Right ventricle myocardium inferior (tissue), 1 donor: ENCODE results near the gene ATXN7L2. TPM values are rescaled to one million over a fixed set of nuclear protein-coding genes. Genes with fewer than 3 reads are reported as not detected.
A peak's percentile ranks its signal among the peaks of the same experiment; 100 is the strongest.

Experiments
- ATAC-seq: fragments of 200-7000 bp; cut with Tn5 transposase; one replicate; pipeline ENCODE4 v1.9.1; 2020; ENCODE audit warnings: mild to moderate bottlenecking, moderate library complexity
- DNase-seq: peaks from one replicate; pipeline ENCODE4 v3.0.0; 2021; ENCODE audit errors: missing footprints
- intact Hi-C: fragments of 100-400 bp; cut with DNase I; formaldehyde crosslinking; loops from one replicate; pipeline ENCODE4 v1.11.0; 2022
- total RNA-seq: library from RNA; stranded (reverse); fragmentation: NEBNext Ultra II Directional; extraction: Animal tissue kit (Norgen Biotek cat#: 25700); gene quantifications from one replicate; pipeline ENCODE4 v1.2.1, GENCODE V29; 2021
- donor health status: DM: no; HTN: yes; CAD: no; lungs with severe emphysema.

ATXN7L2 gene
- total RNA-seq, 1 donor from 2014 or later: 2.5 TPM

- intact Hi-C loops: loop anchor here (2.0 to 5.0 kb wide), 3 partner anchors 40 to 250 kb away; partner anchors contain the start of genes PSMA5 and PSRC1
- DNase-seq (peak; percentile 88), ATAC-seq (peak; percentile 83)
Measured at GRCh38 chr1:109532365-109533136, 48.8 kb downstream of the ATXN7L2 start.

DNA sequence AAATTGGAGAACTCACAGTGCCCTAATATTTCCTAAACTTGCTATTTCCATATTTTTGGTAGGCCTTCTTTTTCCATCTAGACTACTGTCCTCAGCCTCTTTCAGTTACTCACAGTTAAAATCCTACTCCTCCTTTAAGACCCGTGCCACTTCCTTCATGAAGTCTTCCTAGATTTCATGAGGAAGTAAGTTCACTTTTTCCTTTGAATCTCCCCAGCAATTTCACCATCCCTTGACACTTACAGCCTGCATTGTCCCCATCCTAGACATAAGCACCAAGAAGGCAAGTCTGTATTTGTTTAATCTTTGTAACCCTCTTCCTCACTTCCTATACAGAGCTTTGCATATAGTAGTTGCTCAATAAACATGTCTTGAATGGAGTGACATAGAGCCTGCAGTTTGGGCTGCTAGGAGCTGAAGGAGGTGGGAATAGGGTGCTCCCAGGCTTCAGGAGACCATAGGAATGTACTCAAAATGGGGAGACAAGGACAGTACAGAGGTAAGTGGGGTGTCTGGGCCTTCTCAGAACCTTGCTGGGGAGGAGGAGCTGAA, 50.7 kb downstream of the ATXN7L2 start:
- intact Hi-C loops: loop anchor here (5.0 kb wide), 2 partner anchors 107 to 252 kb away; partner anchors contain the start of genes PSMA5 and PSRC1

GRCh38 chr1:109535481-109535880, 51.8 kb downstream of the ATXN7L2 start:
- DNase-seq: no peak
- intact Hi-C loops: no loop called here
- ATAC-seq: no peak

More for the DNA sequence above, 50.7 kb downstream of the ATXN7L2 start:
- DNase-seq (no peak), ATAC-seq (no peak)

- intact Hi-C loops: no loop called here
- DNase-seq (no peak), ATAC-seq (peak; percentile 73)
Measured at GRCh38 chr1:109535971-109536491, 52.3 kb downstream of the ATXN7L2 start.

DNA sequence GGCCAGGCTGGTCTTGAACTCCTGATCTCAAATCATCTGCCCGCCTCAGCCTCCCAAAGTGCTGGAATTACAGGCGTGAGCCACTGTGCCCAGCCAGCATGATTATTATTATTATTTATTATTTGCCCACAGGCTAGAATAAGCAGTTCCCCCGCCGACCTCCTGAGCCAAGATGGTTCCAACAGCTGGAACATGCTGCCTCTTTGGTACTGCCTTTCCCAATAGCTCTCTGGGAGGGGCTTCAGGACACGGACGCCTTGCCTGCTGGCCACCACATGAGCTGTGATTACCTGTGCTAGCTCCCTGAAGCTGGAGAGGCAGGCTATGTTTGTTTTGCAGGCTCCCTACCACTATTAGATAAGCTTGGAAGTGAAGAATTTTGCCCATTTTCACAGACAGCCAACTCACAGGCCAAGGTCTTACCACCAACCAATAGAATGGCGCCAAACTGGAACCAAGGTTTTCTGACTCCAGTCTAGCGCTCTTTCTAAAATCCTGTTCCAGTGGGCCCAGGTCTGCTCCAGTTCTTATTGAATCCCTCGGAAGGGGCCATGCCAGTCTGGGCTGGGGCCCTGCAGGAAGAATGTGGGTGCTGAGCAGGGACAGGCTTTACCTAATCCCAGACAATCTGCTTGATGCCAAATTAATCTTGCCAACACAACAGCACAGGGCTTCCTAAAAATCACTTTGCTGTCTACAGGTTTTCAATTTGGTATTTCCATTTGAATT, 53.9 kb downstream of the ATXN7L2 start:
- ATAC-seq (no peak), DNase-seq (no peak)
- intact Hi-C loops: no loop called here

DNA sequence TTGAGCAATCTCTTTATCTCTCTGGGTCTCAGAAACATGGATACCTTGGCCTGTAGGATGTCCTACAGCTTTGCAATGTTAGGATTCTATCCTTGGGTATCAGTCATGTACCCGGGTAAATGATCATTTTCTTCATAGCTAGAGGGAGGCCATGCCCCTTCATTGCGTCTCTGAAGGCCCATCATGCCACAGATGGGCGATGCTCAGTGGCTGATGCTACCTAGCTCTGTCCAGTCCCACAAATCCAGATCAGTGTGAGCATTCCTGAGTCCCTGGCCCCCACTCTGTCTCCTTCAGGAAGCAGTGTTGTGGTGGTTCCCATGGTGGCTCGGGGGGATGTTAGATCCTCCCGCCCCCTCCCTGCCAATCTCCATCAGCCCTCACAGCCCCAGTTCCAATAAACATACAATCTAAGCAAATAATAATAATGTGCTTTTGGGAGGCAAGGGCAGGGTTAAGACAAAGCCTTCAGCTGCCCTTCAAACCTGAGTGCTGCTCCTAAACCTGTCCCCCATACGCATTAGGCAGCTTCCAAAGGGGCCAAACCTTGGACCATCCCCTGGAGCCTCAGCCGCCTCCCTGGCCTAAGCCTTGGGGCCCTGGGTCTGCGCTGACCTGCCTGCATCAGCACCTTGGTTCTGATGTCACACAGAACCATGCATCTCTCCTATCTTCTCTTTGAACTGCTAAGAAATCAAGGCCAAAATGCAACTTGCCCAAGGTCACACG, 55.3 kb downstream of the ATXN7L2 start:
- no peak for DNase-seq
- ATAC-seq: no peak
- intact Hi-C loops: no loop called here

DNA sequence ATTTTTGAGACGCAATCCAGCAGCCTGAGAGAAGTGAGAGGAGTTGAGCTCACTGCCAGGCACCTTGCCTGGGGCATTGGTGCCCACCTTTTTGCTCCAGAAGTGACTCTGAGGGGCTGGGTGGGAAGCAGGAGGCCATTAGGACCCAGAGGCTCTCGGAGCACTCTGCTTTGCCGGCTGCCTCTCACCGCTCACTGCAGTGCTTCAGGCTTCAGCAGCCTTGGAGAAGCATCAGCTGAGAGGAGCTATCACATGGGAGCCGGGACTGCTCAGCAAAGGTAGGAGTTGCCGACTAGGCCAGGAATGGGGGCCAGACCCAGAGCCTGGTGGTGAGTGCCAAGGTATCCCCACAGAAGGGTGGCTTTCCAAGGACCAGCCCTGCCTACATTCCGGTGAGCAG, 56.0 kb downstream of the ATXN7L2 start, which contains the start of gene GPR61:
Gene GPR61 (plus strand): TSS at position 197 of the 400 bp plus-strand sequence. CDS start 3,151 bp downstream, outside the sequence.
- intact Hi-C loops: no loop called here
- ATAC-seq: no peak
- DNase-seq: no peak

- intact Hi-C loops: no loop called here
- ATAC-seq: no peak
- no peak for DNase-seq
Measured at GRCh38 chr1:109541102-109541501, 57.4 kb downstream of the ATXN7L2 start.

Other genes starting within 250 kb of the ATXN7L2 start
- gene CELSR2, start 234.4 kb upstream of the ATXN7L2 start, total RNA-seq: 6.5 TPM
- gene PSRC1, start 200.8 kb upstream of the ATXN7L2 start, total RNA-seq: 1.2 TPM
- gene MYBPHL, start 176.9 kb upstream of the ATXN7L2 start, total RNA-seq: not detected
- gene SORT1, start 86.0 kb upstream of the ATXN7L2 start, total RNA-seq: 121 TPM
- 62.4 TPM for gene PSMA5, start 57.5 kb upstream of the ATXN7L2 start, total RNA-seq
- 33.0 TPM for gene SYPL2, start 17.4 kb upstream of the ATXN7L2 start, total RNA-seq
- gene CYB561D1, start 10.2 kb downstream of the ATXN7L2 start, total RNA-seq: 5.8 TPM
- gene AMIGO1, start 25.8 kb downstream of the ATXN7L2 start, total RNA-seq: 18.3 TPM
- gene GPR61, start 56.0 kb downstream of the ATXN7L2 start, total RNA-seq: not detected
- 2.3 TPM for gene GNAI3, start 64.7 kb downstream of the ATXN7L2 start, total RNA-seq
- not detected for gene GNAT2, start 135.7 kb downstream of the ATXN7L2 start, total RNA-seq
- gene AMPD2, start 135.9 kb downstream of the ATXN7L2 start, total RNA-seq: 11.9 TPM
- 35.1 TPM for gene GSTM4, start 172.2 kb downstream of the ATXN7L2 start, total RNA-seq
- 77.4 TPM for gene GSTM2, start 184.2 kb downstream of the ATXN7L2 start, total RNA-seq
- not detected for gene GSTM1, start 203.9 kb downstream of the ATXN7L2 start, total RNA-seq
- gene GSTM5, start 228.3 kb downstream of the ATXN7L2 start, total RNA-seq: 2.8 TPM